Measurements from ENCODE around the gene PRLHR.

DNA sequence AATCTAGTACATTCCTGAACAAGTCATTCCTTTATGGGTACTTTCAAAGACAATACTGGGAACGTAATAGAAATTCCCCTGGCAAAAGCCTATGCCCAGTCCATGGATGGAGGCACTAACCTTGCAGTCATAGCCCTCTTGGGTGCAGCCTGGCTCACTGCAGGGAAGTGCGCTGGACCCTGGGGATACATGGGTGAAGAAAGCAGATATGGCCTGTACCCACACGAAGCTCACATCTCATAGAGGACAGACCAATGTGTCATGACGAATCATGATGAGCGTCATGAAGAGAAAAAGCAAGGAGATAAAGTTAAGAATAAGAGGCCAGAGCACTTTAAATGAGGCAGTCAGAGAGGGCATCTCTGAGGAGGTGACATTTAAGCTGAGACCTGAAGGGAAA, 11.8 kb downstream of the PRLHR start:
- no peak for TF ChIP-seq POLR2A (IDR thresholded peaks at IDR 0.05)
- TF ChIP-seq, protein P1, sequence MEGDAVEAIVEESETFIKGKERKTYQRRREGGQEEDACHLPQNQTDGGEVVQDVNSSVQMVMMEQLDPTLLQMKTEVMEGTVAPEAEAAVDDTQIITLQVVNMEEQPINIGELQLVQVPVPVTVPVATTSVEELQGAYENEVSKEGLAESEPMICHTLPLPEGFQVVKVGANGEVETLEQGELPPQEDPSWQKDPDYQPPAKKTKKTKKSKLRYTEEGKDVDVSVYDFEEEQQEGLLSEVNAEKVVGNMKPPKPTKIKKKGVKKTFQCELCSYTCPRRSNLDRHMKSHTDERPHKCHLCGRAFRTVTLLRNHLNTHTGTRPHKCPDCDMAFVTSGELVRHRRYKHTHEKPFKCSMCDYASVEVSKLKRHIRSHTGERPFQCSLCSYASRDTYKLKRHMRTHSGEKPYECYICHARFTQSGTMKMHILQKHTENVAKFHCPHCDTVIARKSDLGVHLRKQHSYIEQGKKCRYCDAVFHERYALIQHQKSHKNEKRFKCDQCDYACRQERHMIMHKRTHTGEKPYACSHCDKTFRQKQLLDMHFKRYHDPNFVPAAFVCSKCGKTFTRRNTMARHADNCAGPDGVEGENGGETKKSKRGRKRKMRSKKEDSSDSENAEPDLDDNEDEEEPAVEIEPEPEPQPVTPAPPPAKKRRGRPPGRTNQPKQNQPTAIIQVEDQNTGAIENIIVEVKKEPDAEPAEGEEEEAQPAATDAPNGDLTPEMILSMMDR (IDR thresholded peaks at IDR 0.05): no peak
